ENCODE data around the gene PSMB9. TPM values are rescaled to one million over a fixed set of nuclear protein-coding genes. Genes with fewer than 3 reads are reported as not detected.

Gene PSMB9
- total and polyA plus RNA-seq, 5 experiments from 2014 or later, result 102 to 432 (median 402) TPM

DNA sequence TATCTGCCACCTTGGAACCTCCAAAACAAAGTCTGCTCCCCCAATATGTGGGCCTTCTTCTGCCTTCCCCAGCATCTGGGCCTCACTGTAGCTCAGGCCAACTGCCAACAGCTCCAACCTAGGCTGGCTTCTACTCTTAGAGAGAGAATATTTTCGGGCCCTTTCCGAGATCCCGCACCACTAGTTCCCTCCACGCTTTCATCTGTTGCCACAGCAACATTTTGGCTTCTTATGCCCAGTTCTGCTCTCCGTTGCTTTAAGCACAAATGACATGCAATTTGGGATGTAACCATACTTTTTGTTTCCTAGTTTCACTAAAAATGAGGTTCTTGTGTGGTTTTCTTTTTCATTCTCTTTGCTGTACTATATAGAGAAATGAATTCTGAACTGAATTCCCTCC is 33.6 kb downstream of the PSMB9 start:
- POLR2A ChIA-PET, result no interaction called here
- H3K36me3 Mint-ChIP-seq, result no peaks in the 10 kb centered on the region
- peaks cover 0 to 10% (median 1%) of the 10 kb centered on the region in 4 donors for H3K4me1 Mint-ChIP-seq
- H3K27me3 Mint-ChIP-seq, result no peaks in the 10 kb centered on the region
- DNase-seq (no peak), ATAC-seq (no peak)
- no peak overlapping the region for H3K27ac Mint-ChIP-seq
- H3K4me3 Mint-ChIP-seq, result no peak overlapping the region
- H3K9me3 Mint-ChIP-seq, result no peaks in the 10 kb centered on the region

DNA sequence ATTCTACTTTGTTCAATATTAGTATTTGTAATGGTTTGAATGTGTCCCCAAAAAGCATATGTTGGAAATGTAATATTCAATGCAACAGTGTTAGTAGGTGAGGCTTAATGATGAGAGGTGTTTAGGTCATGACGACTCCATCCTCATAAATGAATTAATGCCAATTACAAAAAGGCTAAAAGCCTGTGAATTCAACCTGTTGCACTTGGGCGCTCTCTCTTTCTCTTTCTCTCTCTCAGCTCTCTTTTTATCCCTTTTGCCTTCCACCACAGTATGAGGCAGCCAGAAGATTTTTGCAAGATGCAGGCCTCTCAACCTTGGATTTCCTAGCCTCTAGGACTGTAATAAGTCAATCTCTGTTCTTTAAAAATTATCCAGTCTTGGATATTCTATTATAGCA is 34.6 kb downstream of the PSMB9 start:
- Mint-ChIP-seq H3K9me3 (no peaks in the 10 kb centered on the region), H3K27me3 (no peaks in the 10 kb centered on the region), H3K27ac (peak overlapping the region in 1 of 10 donors; percentile 33), H3K36me3 (no peaks in the 10 kb centered on the region), H3K4me1 (peaks cover 5 to 16% (median 5%) of the 10 kb centered on the region in 4 donors), H3K4me3 (no peak overlapping the region)
- POLR2A ChIA-PET, result no interaction called here
- DNase-seq, result no peak
- ATAC-seq, result no peak

DNA sequence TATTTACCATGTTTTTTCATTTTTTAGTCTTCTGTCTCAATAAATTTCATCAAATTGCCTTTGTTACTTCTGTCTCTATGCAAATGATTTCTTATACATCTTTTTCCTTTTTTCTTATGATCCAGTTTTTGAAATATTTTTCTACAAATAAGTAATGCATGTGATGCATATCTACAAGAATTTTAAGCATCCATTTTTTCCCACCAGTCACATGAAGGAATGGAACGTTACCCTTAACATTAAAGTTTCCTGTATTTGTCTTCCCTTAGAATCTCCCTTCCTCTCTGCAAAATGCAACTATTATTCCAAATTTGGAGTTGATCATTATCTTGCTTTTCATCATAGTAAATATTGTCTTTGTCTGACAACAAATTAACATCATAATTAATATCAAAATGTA is 35.5 kb downstream of the PSMB9 start:
- no peak overlapping the region for H3K4me3 Mint-ChIP-seq
- no peaks in the 10 kb centered on the region for H3K27me3 Mint-ChIP-seq
- H3K27ac Mint-ChIP-seq, result no peak overlapping the region
- H3K4me1 Mint-ChIP-seq, result peaks cover 5 to 23% (median 10%) of the 10 kb centered on the region in 4 donors
- ATAC-seq (no peak), DNase-seq (no peak)
- no peaks in the 10 kb centered on the region for H3K9me3 Mint-ChIP-seq
- POLR2A ChIA-PET, result interaction anchor here (0.8 kb wide), 1 partner anchor 64 kb away, joined by 3 read pairs; the partner anchor contains the start of gene HLA-DMA
- H3K36me3 Mint-ChIP-seq, result no peaks in the 10 kb centered on the region

DNA sequence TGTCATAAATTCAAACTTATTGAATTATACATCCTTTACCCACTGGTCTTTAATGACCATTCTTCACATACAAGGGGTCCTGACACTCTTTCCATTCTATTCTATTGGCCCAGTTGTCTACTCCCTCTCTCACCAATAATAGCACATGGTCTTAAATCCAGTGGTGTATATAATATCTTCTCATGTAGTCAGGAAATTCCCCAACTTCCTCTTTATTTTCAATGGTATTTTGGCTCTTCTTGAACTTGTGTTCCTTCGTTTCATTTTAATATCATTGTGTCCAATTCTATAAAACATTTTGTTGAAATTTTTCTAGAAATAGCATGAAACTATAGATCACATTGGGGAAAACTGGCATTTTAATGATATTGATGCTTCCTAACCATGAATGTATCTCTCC is 36.8 kb downstream of the PSMB9 start:
- DNase-seq (no peak), ATAC-seq (no peak)
- Mint-ChIP-seq H3K4me3 (no peak overlapping the region), H3K27ac (no peak overlapping the region), H3K27me3 (no peaks in the 10 kb centered on the region), H3K9me3 (no peaks in the 10 kb centered on the region), H3K36me3 (no peaks in the 10 kb centered on the region), H3K4me1 (peaks cover 14 to 34% (median 23%) of the 10 kb centered on the region in 4 donors)
- POLR2A ChIA-PET, result no interaction called here

DNA sequence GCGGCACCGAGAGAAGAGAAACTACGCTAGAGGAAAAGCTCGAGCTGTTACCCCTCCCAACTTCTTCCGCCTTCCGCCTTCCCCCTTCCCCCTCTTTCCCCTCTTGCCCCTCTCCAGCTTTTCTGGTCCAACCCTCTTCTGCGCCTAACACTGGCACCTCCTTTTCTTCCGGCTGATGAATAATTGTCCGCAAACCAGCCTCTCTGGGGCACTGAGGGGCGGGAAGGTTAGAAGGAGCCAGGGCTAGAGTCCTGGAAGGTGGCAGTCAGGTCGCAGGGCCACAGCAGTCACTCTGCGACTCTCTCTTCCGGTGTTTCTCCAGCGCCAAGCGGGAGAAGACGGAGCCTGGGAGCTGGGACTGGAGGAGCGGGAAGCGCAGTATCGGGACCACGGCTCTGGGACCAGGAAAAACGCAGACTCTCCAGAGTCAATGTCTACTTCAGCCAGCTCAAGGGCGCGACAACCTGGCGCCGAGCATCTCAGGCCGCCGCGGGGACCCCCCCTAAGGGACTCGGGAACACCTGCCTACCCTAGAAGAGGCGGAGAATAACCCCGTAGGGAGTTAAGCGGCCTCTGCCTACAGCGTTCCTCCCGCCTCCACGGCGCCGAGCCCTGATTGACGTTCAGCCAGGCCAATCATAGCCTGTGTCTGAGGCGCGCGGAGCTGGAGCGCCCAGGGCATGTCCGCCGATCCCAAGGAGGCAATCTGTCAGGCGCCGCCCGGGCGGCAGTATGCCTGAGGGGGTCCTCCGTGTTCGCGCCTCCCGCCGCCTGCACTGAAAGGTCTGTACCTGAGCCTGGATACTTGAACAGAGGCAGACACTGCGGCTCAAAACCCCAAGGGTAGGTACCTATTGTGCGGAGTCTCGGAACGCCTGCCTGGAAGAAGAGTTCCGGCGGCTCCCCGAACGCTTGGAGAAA is 40.4 kb downstream of the PSMB9 start:
- DNase-seq, result peak; percentile 90 to 98 (median 94)

DNA sequence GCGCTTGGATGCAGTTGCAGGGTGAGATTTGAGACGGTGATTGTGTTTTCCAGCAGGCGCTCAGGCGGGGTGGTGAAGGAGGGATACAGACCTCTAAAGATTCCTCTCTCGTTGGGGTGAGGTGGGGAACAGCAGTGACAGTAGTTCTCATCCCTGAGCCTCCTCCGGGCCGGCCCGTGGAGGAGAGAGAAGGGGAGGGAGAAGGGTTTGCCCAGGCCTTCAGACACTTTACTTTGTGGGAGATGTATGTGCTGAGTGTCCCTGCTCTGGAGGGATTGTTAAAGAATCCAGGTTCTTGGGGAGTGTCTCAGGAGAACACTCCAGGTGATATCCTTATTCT is 41.0 kb downstream of the PSMB9 start:
- Mint-ChIP-seq H3K36me3 (peaks cover 0 to 5% (median 0%) of the 10 kb centered on the region in 3 donors), H3K4me1 (peaks cover 21 to 56% (median 44%) of the 10 kb centered on the region in 4 donors), H3K27ac (peak overlapping the region; percentile 93 to 98 (median 97)), H3K27me3 (no peaks in the 10 kb centered on the region), H3K9me3 (no peaks in the 10 kb centered on the region), H3K4me3 (peak overlapping the region; percentile 97 to 100 (median 99))
- DNase-seq (no peak), ATAC-seq (peak; percentile 8 to 11)
- POLR2A ChIA-PET, result interaction anchor here (0.5 to 7.3 kb wide), 19 partner anchors 8 to 541 kb away, joined by 3 to 137 read pairs (median 5); partner anchors contain the start of genes BRD2, HLA-DMA, PSMB8 and PSMB9

More for the DNA sequence above, 40.4 kb downstream of the PSMB9 start:
- Mint-ChIP-seq H3K27ac (peak overlapping the region; percentile 93 to 98 (median 97)), H3K4me3 (peak overlapping the region; percentile 97 to 100 (median 99)), H3K27me3 (no peaks in the 10 kb centered on the region), H3K4me1 (peaks cover 21 to 56% (median 44%) of the 10 kb centered on the region in 4 donors), H3K36me3 (peaks cover 0 to 5% (median 0%) of the 10 kb centered on the region in 3 donors), H3K9me3 (no peaks in the 10 kb centered on the region)
- POLR2A ChIA-PET, result interaction anchor here (0.5 to 7.3 kb wide), 23 partner anchors 8 to 541 kb away, joined by 3 to 137 read pairs (median 5); partner anchors contain the start of genes BRD2, HLA-DMA, PSMB8 and PSMB9
- peak; percentile 97 to 98 for ATAC-seq

DNA sequence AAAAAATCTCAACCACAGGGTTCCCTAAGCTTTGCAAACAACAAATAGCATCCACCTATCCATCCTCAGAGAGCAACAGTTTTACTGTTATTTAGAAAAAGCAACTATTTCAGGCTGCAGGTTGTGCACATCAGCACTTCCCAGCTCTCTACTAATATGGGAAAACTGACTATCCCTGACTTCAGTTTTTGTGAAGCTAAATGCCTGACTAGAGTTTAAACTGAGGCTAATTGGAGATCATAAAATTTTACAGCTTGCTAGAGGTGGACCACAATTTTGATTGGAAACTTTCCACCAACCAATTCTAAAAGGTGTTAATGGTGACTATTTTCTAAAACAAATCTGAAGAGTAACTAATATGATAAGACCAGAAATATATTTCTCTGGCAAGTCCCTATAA is 50.0 kb downstream of the PSMB9 start:
- no peaks in the 10 kb centered on the region for H3K9me3 Mint-ChIP-seq
- H3K4me3 Mint-ChIP-seq, result no peak overlapping the region
- ATAC-seq, result no peak
- H3K27ac Mint-ChIP-seq, result peak overlapping the region in 1 of 10 donors; percentile 32
- DNase-seq, result no peak
- H3K4me1 Mint-ChIP-seq, result no peaks in the 10 kb centered on the region
- peaks cover 0 to 11% (median 6%) of the 10 kb centered on the region in 3 donors for H3K36me3 Mint-ChIP-seq
- POLR2A ChIA-PET, result interaction anchor here (0.9 to 2.5 kb wide), 2 partner anchors 9 to 10 kb away, joined by 3 to 13 read pairs; no protein-coding TSS in a partner anchor
- no peaks in the 10 kb centered on the region for H3K27me3 Mint-ChIP-seq

DNA sequence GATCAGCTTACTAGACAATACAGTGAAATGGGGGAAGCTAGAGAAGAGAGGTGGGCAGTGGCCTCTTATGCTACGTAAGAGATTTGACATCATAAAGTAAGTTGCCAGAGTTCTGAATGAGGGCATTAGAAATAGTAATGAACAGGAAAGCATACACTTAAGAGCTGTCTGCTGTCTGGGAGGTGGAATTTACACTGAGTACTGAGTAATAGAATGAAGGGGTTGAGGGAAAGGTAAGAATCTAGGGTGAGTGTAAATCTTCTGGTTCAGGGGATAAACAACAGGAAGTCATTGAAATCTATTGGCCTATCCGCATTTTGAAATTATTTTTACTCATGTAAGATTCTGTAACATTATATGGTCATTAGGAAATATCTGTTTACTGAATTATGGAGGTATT is 51.1 kb downstream of the PSMB9 start:
- Mint-ChIP-seq H3K27ac (peak overlapping the region in 1 of 10 donors; percentile 21), H3K4me3 (no peak overlapping the region), H3K27me3 (no peaks in the 10 kb centered on the region), H3K9me3 (no peaks in the 10 kb centered on the region), H3K36me3 (peaks cover 0 to 11% (median 6%) of the 10 kb centered on the region in 3 donors), H3K4me1 (no peaks in the 10 kb centered on the region)
- POLR2A ChIA-PET, result interaction anchor here (0.9 to 2.5 kb wide), 3 partner anchors 8 to 67 kb away, joined by 3 to 13 read pairs (median 5); no protein-coding TSS in a partner anchor
- no peak for ATAC-seq
- DNase-seq, result no peak

DNA sequence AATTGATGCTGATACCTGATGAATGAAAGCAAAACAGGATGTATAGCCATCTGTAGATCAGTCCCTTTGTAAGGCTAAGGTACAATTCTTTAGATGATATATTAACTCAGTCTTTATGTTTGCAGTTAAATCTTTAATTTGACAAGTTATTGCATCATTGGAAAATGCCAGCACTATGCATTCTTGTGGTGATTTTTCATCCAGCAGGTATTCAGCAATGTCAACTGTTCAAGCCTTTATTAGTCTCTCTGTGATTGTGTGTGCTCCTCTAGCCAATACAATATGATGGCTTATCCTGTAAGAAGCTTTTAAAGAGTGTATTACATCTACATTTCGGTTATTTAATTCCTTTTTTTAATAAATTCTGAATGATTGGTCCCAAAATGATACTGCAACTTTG is 52.5 kb downstream of the PSMB9 start:
- Mint-ChIP-seq H3K4me3 (no peak overlapping the region), H3K36me3 (peaks cover 0 to 3% (median 0%) of the 10 kb centered on the region in 3 donors), H3K4me1 (no peaks in the 10 kb centered on the region), H3K27ac (no peak overlapping the region), H3K27me3 (peaks cover 0 to 5% (median 2%) of the 10 kb centered on the region in 5 donors), H3K9me3 (no peaks in the 10 kb centered on the region)
- POLR2A ChIA-PET, result no interaction called here
- no peak for ATAC-seq
- DNase-seq, result no peak

DNA sequence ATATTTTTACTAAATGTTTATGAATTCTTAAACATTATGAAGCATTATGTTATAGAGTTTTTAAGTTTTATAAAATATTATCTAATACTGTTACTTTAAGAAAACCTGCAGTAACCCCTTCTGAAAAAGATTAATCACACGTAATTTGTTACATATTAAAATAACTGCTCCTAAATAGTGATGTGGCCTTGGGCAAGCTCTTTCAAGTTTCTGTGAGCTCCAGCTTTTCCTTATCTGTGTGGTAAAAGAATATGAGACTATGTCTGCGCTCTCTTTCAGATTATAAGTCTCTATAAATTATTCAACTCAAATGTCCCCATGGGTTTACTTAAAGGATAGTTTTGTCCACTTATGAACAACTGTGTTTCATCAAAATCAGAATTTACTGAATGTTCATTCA is 54.9 kb downstream of the PSMB9 start:
- POLR2A ChIA-PET, result no interaction called here
- Mint-ChIP-seq H3K9me3 (no peaks in the 10 kb centered on the region), H3K36me3 (no peaks in the 10 kb centered on the region), H3K4me1 (no peaks in the 10 kb centered on the region), H3K27me3 (peaks cover 0 to 16% (median 5%) of the 10 kb centered on the region in 5 donors), H3K27ac (no peak overlapping the region), H3K4me3 (no peak overlapping the region)
- ATAC-seq (no peak), DNase-seq (no peak)

Other genes starting within 250 kb of the PSMB9 start
- 10 to 100 TPM; 13.7 to 15.5 TPM for gene HLA-DQA1, start 216.8 kb upstream of the PSMB9 start, total RNA-seq
- 10 to 100 TPM in 1 of 3 donors, 1 to 10 TPM in 1, not detected in 1; 1.6 to 11.0 TPM for gene HLA-DQA1, start 216.8 kb upstream of the PSMB9 start, polyA plus RNA-seq
- 10 to 100 TPM; 13.6 to 17.0 TPM for gene HLA-DQB1, start 187.5 kb upstream of the PSMB9 start, total RNA-seq
- 10 to 100 TPM in 1 of 3 donors, 1 to 10 TPM in 2; 1.4 to 22.9 (median 5.9) TPM for gene HLA-DQB1, start 187.5 kb upstream of the PSMB9 start, polyA plus RNA-seq
- gene HLA-DQA2, start 112.8 kb upstream of the PSMB9 start, total RNA-seq, result 1 to 10 TPM; 1.1 to 1.6 TPM
- gene HLA-DQA2, start 112.8 kb upstream of the PSMB9 start, polyA plus RNA-seq, result 1 to 10 TPM in 1 of 3 donors, not detected in 2; 2.8 TPM
- gene HLA-DQB2, start 90.7 kb upstream of the PSMB9 start, total RNA-seq, result 1 to 10 TPM in 1 of 2 experiments, under 1 TPM in 1; 0.74 to 1.2 TPM
- gene HLA-DQB2, start 90.7 kb upstream of the PSMB9 start, polyA plus RNA-seq, result 1 to 10 TPM in 1 of 3 donors, under 1 TPM in 1, not detected in 1; 0.91 to 2.2 TPM
- gene HLA-DOB, start 37.2 kb upstream of the PSMB9 start, total RNA-seq, result 1 to 10 TPM; 3.9 to 5.6 TPM
- under 1 TPM in 2 of 3 donors, not detected in 1; 0.43 to 0.75 TPM for gene HLA-DOB, start 37.2 kb upstream of the PSMB9 start, polyA plus RNA-seq
- 100 to 1,000 TPM in 1 of 2 experiments, 10 to 100 TPM in 1; 96.2 to 117 TPM for gene TAP2, start 15.5 kb upstream of the PSMB9 start, total RNA-seq
- 10 to 100 TPM; 24.2 to 36.6 (median 25.3) TPM for gene TAP2, start 15.5 kb upstream of the PSMB9 start, polyA plus RNA-seq
- gene PSMB8, start 10.1 kb upstream of the PSMB9 start, total RNA-seq, result 100 to 1,000 TPM; 133 to 138 TPM
- gene PSMB8, start 10.1 kb upstream of the PSMB9 start, polyA plus RNA-seq, result 100 to 1,000 TPM; 350 to 386 (median 386) TPM
- 100 to 1,000 TPM; 113 TPM for gene TAP1, start 488 bp upstream of the PSMB9 start, total RNA-seq
- 100 to 1,000 TPM; 197 to 283 (median 230) TPM for gene TAP1, start 488 bp upstream of the PSMB9 start, polyA plus RNA-seq
- 10 to 100 TPM; 23.0 to 23.5 TPM for gene HLA-DMB, start 86.8 kb downstream of the PSMB9 start, total RNA-seq
- 10 to 100 TPM; 10.8 to 22.5 (median 16.8) TPM for gene HLA-DMB, start 86.8 kb downstream of the PSMB9 start, polyA plus RNA-seq
- 10 to 100 TPM; 38.7 to 39.7 TPM for gene HLA-DMA, start 98.9 kb downstream of the PSMB9 start, total RNA-seq
- gene HLA-DMA, start 98.9 kb downstream of the PSMB9 start, polyA plus RNA-seq, result 10 to 100 TPM; 23.7 to 37.4 (median 26.9) TPM
- gene BRD2, start 114.4 kb downstream of the PSMB9 start, total RNA-seq, result 100 to 1,000 TPM; 454 to 455 TPM
- gene BRD2, start 114.4 kb downstream of the PSMB9 start, polyA plus RNA-seq, result 10 to 100 TPM; 24.5 to 72.8 (median 29.8) TPM
- gene HLA-DOA, start 155.4 kb downstream of the PSMB9 start, total RNA-seq, result 10 to 100 TPM; 50.7 to 51.7 TPM
- 10 to 100 TPM; 26.4 to 61.0 (median 33.2) TPM for gene HLA-DOA, start 155.4 kb downstream of the PSMB9 start, polyA plus RNA-seq
- 10 to 100 TPM; 32.6 to 35.9 TPM for gene HLA-DPA1, start 219.5 kb downstream of the PSMB9 start, total RNA-seq
- 100 to 1,000 TPM in 1 of 3 donors, 10 to 100 TPM in 2; 19.5 to 121 (median 77.1) TPM for gene HLA-DPA1, start 219.5 kb downstream of the PSMB9 start, polyA plus RNA-seq
- 10 to 100 TPM; 42.8 to 44.0 TPM for gene HLA-DPB1, start 221.8 kb downstream of the PSMB9 start, total RNA-seq
- gene HLA-DPB1, start 221.8 kb downstream of the PSMB9 start, polyA plus RNA-seq, result 100 to 1,000 TPM in 2 of 3 donors, 10 to 100 TPM in 1; 62.2 to 228 (median 186) TPM

All from naive thymus-derived CD8-positive, alpha-beta T cell (primary cell).